ACHN (cell line): ENCODE data around the gene ABHD11.

Experiments
- DNase-seq: peaks from one replicate; pipeline ENCODE4 v3.0.0-alpha.2; 2015
- in situ Hi-C: cut with HindIII; loops from 2 replicates; pipeline ENCODE4 v1.10.0; 2017; ENCODE audit warnings: low sequenced_read_pairs, low pct_ligation_motif_present, low pct_unique_long_range_greater_than_20kb

ABHD11 gene

GRCh38 chr7:73749931-73750776, 11.6 kb upstream of the ABHD11 start:
- DNase-seq: no peak
- in situ Hi-C loops: no loop called here

- DNase-seq: no peak
- in situ Hi-C loops: no loop called here
Measured at GRCh38 chr7:73746378-73746777, 7.8 kb upstream of the ABHD11 start.

- DNase-seq: peak; percentile 77
- in situ Hi-C loops: no loop called here
Measured at GRCh38 chr7:73742753-73743641, 4.4 kb upstream of the ABHD11 start.

- in situ Hi-C loops: no loop called here
- no peak for DNase-seq
Measured at GRCh38 chr7:73742338-73742752, 3.7 kb upstream of the ABHD11 start.

GRCh38 chr7:73741600-73741999, 3.0 kb upstream of the ABHD11 start:
- in situ Hi-C loops: no loop called here
- DNase-seq: no peak

GRCh38 chr7:73740771-73741170, 2.2 kb upstream of the ABHD11 start:
- in situ Hi-C loops: no loop called here
- DNase-seq: no peak

- in situ Hi-C loops: no loop called here
- DNase-seq: no peak
Measured at GRCh38 chr7:73740212-73740611, 1.6 kb upstream of the ABHD11 start.

GRCh38 chr7:73739387-73739767, 775 bp upstream of the ABHD11 start:
- in situ Hi-C loops: no loop called here
- no peak for DNase-seq

GRCh38 chr7:73738220-73738611, 386 bp downstream of the ABHD11 start:
- peak; percentile 69 for DNase-seq
- in situ Hi-C loops: no loop called here

GRCh38 chr7:73737491-73738219, 947 bp downstream of the ABHD11 start:
- in situ Hi-C loops: no loop called here
- no peak for DNase-seq

GRCh38 chr7:73736885-73737284, 1.7 kb downstream of the ABHD11 start:
- DNase-seq: no peak
- in situ Hi-C loops: no loop called here

GRCh38 chr7:73735528-73735905, 3.1 kb downstream of the ABHD11 start:
- in situ Hi-C loops: no loop called here
- no peak for DNase-seq

GRCh38 chr7:73734619-73735527, 3.7 kb downstream of the ABHD11 start:
- peak; percentile 92 for DNase-seq

GRCh38 chr7:73732397-73732796, 6.2 kb downstream of the ABHD11 start:
- no peak for DNase-seq
- in situ Hi-C loops: no loop called here

More at GRCh38 chr7:73734619-73735527, 3.7 kb downstream of the ABHD11 start:
- in situ Hi-C loops: no loop called here

GRCh38 chr7:73730485-73730884, 8.1 kb downstream of the ABHD11 start:
- in situ Hi-C loops: no loop called here
- DNase-seq: no peak

GRCh38 chr7:73728551-73728950, 10.1 kb downstream of the ABHD11 start:
- no peak for DNase-seq
- in situ Hi-C loops: no loop called here

GRCh38 chr7:73727952-73728351, 10.7 kb downstream of the ABHD11 start:
- in situ Hi-C loops: no loop called here
- no peak for DNase-seq

- no peak for DNase-seq
- in situ Hi-C loops: no loop called here
Measured at GRCh38 chr7:73726083-73726466, 12.5 kb downstream of the ABHD11 start.
